ENCODE data around the gene UMAD1.

UMAD1 gene

DNA sequence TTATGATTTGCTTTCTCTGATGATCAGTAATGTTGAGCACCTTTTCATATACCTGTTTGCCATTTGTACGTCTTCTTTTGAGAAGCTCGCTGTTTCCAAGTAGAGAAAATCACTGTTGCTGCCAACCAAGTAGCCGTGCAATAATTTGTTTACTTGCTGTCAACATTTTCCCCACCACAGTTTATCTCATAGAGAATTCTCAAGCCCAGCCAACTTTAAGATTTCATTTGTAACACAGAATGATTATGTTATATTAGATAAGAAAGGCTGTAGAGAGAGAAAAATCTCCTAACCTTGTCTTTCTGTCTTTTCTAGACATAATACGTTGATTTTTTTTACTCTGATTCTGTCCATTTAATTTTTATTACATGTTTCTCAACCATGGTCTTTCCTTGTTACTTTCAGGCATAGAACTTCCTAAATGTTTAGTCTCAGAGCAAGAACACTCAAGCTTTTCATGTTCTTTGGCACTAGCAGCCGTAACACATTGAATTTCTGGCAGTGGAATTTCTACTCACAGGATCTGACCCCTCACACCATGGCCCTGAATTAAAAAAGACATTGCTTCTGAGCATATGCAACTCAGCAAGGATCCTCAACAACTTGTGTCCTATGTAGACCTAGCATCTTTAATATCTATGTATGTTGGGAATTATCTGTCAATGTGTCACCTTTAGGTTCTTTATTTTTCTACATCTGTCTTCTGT lies 54.7 kb downstream of the UMAD1 start:
- DNase-seq, result no peak

GRCh38 chr7:7696458-7697119 lies 56.0 kb downstream of the UMAD1 start:
- DNase-seq, result no peak

DNA sequence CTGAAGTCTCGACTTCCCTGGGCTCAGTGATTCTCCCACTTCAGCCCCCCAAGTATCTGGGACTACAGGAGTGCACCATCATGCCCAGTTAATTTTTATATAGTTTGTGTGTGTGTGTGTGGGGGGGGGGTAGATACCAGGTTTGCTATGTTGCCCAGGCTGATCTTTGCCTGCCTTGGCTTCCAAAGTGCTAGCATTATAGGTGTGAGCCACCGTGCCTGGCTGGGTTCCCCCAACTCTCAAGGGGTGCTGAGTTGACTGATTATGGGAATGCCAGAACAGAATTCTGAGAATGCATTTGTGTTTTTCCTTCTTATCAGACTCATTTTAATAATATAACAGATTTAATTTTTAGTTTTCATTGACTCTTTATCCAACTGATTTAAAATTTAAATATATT lies 58.4 kb downstream of the UMAD1 start:
- no peak for DNase-seq

DNA sequence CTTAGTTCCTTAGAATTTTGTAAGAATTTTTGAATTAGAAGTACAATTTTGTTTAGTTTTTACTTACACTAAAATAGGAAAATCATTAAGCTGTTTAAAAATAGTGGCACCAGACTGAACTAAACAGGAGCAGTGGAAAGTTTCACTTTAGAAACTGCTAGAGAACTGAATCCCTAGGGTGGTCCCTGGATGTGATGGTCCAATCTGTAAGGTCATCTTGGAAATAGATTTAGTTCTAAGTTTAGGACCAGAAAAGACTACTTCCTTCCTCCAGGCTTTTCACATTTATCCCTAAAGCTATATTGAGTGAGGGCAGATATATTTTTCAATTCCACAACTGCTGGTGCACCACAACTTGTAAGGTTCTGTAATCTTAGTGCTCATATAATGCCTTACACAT lies 58.8 kb downstream of the UMAD1 start:
- no peak for DNase-seq

- DNase-seq, result no peak
Observed at GRCh38 chr7:7699970-7700369, 59.4 kb downstream of the UMAD1 start.

DNA sequence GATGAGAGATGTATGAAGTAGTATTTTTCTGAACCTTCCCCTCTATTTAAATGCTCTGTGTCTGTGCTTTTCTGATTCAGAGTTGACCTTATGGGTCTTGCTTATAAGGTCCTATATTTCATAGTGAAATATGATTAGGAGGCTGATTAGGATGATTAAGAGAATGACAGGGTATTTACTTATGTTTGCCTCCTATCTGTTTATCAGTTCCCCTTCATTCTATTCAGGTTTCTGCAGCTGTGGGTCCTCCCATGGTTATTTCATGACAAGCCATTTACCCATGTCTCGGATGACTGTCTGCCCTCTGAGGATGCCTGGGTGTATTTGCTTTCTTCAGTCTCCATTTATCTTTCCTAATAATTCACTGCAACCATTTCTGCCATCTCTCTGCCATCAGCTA lies 61.0 kb downstream of the UMAD1 start:
- DNase-seq, result no peak

GRCh38 chr7:7702826-7703225 lies 62.3 kb downstream of the UMAD1 start:
- no peak for DNase-seq

- no peak for DNase-seq
Observed at GRCh38 chr7:7703427-7703826, 62.9 kb downstream of the UMAD1 start.

- no peak for DNase-seq
Observed at GRCh38 chr7:7704867-7705266, 64.3 kb downstream of the UMAD1 start.

DNA sequence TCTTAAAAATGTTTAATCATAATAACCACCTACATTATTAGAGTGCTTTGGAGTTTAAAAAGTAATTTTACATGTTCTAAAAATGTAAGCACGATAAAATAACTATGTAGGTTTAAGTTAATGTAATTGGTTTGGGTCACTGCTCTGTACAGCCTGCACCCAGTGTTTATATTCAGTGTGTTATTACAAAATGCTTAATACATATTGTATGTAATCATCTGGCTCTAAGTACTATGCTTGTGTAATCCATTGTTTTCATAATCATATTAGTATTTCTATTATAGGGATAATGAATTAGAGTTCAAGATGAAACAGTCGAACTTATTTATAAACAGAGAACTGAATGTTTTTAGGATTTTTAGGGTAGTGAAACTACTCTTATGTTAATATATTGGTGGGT lies 64.8 kb downstream of the UMAD1 start:
- no peak for DNase-seq

- no peak for DNase-seq
Observed at GRCh38 chr7:7706101-7706511, 65.6 kb downstream of the UMAD1 start.

GRCh38 chr7:7706556-7707172 lies 66.1 kb downstream of the UMAD1 start:
- no peak for DNase-seq

DNA sequence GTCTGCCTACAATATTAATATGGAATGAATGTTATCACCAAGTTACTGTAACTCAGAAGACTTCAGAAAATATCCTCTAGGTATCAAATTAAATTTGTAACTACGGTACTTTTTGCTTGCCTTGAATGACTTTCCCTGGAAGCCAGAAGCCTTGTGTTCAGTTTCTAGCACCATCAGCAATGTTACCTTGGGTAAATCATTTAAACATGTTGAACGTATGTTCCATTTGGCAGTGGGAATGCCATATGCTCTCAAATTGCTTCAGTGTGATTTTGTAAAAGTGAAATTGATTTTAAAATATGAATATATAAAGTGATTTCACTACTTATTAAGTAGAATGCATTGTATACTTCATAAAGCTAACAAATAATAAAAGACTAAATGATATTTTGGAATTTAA lies 66.7 kb downstream of the UMAD1 start:
- DNase-seq, result no peak

DNA sequence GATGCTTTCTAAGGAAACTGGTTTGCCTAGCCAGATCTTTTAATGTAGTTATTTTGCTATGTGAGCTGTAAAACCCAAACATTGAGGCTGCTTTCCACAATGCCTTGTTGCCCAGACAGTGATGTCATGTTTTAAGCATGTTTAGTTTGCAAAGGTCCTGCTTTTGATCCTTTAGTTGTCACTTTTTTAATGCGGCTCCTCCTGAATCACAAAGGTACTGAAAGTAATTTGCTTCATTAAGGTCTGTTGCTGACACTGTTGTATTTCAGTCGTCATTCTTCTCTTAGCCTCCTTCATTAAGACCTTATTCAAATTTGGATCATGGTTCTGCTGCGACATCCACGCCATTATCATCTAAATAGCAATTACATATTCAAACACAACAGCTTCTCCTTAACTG lies 67.3 kb downstream of the UMAD1 start:
- DNase-seq, result no peak

DNA sequence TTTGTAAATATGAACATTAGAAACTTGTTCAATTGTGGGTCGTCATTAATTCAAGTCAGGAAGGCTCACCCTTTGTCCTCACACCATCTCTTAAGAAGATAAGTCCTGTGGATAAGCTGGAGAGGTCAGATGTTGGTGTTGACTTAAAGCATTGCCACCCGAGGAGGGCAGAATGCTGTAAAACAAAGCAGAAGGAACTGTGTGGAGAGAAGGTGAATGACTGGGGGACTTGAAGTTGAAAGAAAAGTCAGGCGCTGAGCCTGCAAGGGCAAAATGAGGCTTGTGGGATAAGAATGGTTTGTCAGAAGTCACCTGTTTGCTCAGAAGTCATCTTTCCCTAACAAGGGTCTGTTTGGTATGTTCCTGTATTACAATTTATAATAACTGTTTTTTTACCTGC lies 68.7 kb downstream of the UMAD1 start:
- no peak for DNase-seq

GRCh38 chr7:7710469-7710868 lies 69.9 kb downstream of the UMAD1 start:
- no peak for DNase-seq

DNA sequence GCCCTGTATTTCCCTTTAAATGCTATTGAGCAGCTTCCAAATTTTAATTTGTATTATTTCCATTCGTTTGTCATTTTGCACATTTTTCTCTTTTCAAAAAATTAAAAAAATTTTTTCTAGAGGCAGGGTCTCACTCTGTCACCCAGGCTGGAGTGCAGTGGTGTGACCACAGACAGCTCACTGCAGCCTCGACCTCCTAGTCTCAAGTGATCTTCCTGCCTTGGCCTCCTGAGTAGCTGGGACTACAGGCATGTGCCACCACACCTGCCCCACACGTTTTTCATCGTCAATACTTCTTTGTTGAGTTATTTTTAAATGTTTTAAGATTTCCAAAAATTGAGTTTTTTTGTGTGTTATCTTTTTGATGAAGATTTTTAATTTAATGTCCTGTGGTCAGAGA lies 73.2 kb downstream of the UMAD1 start:
- DNase-seq, result no peak

GRCh38 chr7:7718492-7718891 lies 77.9 kb downstream of the UMAD1 start, which contains the start of gene RPA3:
RPA3 (minus strand) TSS chr7:7718607; CDS start chr7:7640418, 78,189 bp downstream.
- DNase-seq, result no peak

DNA sequence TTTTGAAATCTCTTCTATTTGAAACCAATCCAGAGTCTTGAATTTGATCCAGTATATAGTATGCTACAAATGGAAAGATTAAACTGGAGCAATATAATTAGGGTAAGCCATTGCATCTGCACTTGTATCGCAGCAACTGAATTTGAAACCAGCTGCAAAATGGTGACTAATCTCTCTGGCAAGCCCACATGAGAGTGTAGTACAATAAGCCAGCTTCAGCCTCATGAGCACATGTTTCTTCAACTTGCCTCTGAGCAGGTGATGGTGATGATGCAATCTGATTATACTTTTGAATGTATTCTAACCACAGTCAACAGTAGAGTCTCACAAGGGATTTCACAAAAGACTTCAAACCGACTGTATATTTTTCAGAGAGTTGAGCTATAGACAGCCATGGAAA lies 78.7 kb downstream of the UMAD1 start:
- peak; percentile 93 for DNase-seq

DNA sequence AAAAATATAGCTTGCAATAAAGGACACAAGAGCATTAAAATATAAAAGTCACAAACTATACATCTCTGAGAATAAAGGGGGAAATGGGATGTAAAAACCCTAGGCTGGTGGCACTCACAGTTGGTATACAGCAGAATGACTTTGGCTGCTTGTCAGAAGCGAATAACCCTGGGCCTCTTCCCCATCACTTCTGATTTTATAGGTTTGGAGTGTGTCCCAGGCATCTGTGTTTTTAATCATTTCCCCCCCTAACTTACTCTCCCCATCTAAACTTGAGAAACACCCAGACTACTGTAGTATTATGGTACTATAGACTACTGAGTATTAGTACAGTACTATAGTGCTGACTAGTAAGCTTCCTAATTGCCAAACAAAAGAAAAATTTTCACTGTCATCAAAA lies 79.6 kb downstream of the UMAD1 start:
- DNase-seq, result peak; percentile 40

DNA sequence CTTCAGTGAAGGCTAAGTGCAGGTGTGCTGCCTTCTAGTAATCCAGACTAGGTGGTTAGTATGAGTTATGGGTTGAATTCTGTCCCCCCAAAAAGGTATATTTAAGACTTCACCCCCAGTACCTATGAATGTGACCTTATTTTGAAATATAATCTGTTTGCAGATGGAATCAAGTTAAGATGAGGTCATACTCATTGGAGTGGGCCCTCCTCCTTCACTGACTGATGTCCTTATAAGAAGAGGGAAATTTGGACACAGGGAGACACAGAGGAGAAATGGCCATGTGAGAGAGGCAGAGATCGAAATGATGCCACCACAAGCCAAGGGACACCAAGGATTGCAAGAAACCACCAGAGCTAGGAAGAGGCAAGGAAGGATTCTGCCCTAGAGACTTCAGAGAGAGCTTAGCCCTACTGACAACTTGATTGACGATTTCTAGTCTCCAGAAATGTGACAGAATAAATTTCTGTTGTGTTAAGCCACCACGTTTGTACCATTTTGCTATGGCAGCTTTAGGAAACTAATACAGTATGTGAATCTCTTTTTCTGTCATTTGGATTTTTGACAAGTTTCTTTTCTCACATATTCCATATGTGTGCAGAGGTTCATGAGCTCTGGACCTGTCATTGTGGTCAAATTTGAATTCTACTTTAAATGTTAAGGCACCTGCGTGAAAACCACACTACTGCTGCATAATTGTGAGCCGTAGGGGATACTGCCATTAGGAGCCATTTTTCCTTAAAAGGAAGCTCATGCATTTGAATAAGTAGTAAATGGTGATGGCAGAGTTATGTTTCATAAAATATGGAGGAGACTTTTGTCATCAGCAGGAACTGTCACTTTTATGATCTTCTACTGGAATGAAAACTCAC lies 80.4 kb downstream of the UMAD1 start:
- no peak for DNase-seq

DNA sequence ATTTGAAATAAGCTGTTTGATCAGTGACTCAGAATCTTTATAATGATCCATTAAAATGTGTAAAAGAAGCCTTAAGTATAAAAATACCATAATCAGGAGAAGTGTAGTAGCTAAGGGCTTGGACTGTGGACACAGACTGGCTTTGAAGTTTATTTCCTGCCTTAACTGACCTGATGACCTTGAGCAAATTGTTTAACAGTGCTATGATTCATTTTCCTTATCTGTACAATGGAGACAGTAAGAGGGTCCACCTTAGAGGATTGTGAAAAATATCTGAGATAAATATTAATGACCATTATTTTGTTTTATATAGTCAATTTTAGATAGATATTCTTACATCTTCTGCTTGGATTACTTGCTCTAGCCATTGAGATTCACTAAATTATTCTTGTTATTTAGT lies 91.2 kb downstream of the UMAD1 start:
- DNase-seq, result no peak

DNA sequence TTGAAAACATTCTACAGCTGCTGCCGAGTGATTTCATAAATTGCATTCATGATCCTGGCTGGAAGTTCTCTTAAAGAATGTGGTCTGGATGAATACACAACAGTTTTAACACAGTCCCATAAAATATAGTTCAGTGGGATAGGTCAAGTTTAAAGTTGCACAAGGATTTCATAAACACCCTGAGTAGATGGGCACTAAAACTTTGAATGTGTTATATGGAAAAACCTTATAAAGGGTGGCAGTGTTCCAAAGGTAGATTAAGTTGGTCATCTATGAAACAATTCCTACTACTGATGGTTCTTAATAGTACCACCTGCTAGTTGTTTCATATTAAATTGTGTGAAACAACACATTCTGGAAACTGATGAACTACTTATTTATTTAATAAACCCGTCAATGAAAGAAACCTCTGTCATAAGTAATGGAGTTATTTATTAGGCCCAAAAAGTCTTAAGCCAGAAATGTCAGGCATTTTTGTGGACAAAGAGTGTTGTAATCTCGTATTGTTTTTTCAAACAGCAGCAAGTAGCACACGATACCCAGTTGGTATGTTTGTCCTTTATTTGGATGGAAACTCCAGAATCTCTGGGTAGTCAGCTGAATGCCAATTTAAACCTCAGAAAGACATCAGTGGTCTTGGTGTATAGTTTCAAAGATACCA lies 92.2 kb downstream of the UMAD1 start:
- DNase-seq, result no peak
